ENCODE measurements around the gene KYAT1. TPM values are rescaled to one million over a fixed set of nuclear protein-coding genes. Genes with fewer than 3 reads are reported as not detected.
A peak's percentile ranks its signal among the peaks of the same experiment; 100 is the strongest.

The KYAT1 gene
- total RNA-seq, 4 donors from 2014 or later = 7.4 to 9.0 (median 8.6) TPM

DNA sequence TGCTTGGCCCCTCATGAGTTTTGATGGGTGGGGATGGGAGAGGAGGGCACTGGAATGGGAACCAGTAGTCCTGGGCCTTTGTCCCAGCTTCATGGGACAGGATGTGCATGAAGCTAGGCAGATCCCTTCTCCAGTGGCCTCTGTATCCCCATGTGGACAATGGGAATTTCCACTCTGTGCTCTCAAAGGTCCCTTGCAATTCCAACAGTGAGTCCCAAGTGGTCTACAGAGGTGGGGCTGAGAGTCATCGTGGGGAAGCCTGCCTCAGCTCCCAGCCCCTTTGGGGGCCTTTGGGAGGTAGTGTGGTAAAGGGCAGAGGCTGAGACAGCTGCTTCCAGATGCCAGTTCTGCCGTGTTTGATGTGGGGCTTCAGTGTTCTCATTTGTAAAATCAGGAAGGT lies 37.2 kb upstream of the KYAT1 start:
- no peaks in the 10 kb centered on the region for H3K27me3 ChIP-seq
- H3K9me3 ChIP-seq = no peaks in the 10 kb centered on the region
- WGBS, 2 donors = 36 to 56% methylated on average over 2 of the region's 2 CpGs
- TF ChIP-seq POLR2A (IDR thresholded peaks at IDR 0.05) (no peak), EP300 (IDR thresholded peaks at IDR 0.05) (no peak)
- TF ChIP-seq, protein P1, sequence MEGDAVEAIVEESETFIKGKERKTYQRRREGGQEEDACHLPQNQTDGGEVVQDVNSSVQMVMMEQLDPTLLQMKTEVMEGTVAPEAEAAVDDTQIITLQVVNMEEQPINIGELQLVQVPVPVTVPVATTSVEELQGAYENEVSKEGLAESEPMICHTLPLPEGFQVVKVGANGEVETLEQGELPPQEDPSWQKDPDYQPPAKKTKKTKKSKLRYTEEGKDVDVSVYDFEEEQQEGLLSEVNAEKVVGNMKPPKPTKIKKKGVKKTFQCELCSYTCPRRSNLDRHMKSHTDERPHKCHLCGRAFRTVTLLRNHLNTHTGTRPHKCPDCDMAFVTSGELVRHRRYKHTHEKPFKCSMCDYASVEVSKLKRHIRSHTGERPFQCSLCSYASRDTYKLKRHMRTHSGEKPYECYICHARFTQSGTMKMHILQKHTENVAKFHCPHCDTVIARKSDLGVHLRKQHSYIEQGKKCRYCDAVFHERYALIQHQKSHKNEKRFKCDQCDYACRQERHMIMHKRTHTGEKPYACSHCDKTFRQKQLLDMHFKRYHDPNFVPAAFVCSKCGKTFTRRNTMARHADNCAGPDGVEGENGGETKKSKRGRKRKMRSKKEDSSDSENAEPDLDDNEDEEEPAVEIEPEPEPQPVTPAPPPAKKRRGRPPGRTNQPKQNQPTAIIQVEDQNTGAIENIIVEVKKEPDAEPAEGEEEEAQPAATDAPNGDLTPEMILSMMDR (IDR thresholded peaks at IDR 0.05) = no peak
- no peak for DNase-seq (ENCODE audit: low spot score in 2 of 2)
- H3K36me3 ChIP-seq = peaks cover 0 to 28% (median 0%) of the 10 kb centered on the region in 3 donors
- H3K4me1 ChIP-seq = peaks cover 3 to 92% (median 43%) of the 10 kb centered on the region in 4 donors
- peak overlapping the region; percentile 81 to 98 (median 85) for H3K27ac ChIP-seq
- H3K4me3 ChIP-seq = no peak overlapping the region

DNA sequence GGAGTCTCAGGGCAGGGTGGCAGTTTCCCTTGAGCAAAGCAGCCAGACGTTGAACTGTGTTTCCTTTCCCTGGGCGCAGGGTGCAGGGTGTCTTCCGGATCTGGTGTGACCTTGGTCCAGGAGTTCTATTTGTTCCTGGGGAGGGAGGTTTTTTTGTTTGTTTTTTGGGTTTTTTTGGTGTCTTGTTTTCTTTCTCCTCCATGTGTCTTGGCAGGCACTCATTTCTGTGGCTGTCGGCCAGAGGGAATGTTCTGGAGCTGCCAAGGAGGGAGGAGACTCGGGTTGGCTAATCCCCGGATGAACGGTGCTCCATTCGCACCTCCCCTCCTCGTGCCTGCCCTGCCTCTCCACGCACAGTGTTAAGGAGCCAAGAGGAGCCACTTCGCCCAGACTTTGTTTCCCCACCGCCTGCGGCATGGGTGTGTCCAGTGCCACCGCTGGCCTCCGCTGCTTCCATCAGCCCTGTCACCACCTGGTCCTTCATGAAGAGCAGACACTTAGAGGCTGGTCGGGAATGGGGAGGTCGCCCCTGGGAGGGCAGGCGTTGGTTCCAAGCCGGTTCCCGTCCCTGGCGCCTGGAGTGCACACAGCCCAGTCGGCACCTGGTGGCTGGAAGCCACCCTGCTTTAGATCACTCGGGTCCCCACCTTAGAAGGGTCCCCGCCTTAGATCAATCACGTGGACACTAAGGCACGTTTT lies 35.5 kb upstream of the KYAT1 start:
- peak; percentile 71 to 86 for DNase-seq (ENCODE audit: low spot score in 2 of 2)
- no peaks in the 10 kb centered on the region for H3K27me3 ChIP-seq
- peaks cover 3 to 93% (median 59%) of the 10 kb centered on the region in 4 donors for H3K4me1 ChIP-seq
- no peaks in the 10 kb centered on the region for H3K9me3 ChIP-seq
- peak; percentile 63 to 67 for TF ChIP-seq EP300 (IDR thresholded peaks at IDR 0.05)
- TF ChIP-seq, protein P1 (IDR thresholded peaks at IDR 0.05) = no peak
- TF ChIP-seq POLR2A (IDR thresholded peaks at IDR 0.05) = peak in 1 of 2 donors; percentile 41
- H3K4me3 ChIP-seq = no peak overlapping the region
- H3K36me3 ChIP-seq = peaks cover 0 to 28% (median 0%) of the 10 kb centered on the region in 3 donors
- peak overlapping the region; percentile 65 to 98 (median 78) for H3K27ac ChIP-seq
- WGBS, 2 donors = 52 to 59% methylated on average over 26 of the region's 26 CpGs

DNA sequence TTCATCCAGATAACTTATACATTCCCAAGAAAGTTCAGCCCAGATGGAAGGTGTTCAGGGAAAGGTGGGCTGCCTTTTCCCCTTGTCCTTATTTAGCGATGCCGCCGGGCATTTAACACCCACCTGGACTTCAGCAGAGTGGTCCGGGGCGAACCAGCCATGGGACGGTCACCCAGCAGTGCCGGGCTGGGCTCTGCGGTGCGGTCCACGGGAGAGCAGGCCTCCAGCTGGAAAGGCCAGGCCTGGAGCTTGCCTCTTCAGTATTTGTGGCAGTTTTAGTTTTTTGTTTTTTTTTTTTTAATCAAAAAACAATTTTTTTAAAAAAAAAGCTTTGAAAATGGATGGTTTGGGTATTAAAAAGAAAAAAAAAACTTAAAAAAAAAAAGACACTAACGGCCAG lies 35.0 kb upstream of the KYAT1 start:
- Histone ChIP-seq H3K4me1 (peaks cover 3 to 95% (median 63%) of the 10 kb centered on the region in 4 donors), H3K27ac (peak overlapping the region; percentile 65 to 98 (median 78)), H3K9me3 (no peaks in the 10 kb centered on the region), H3K36me3 (peaks cover 0 to 28% (median 0%) of the 10 kb centered on the region in 3 donors), H3K4me3 (peak overlapping the region in 1 of 4 donors; percentile 0), H3K27me3 (no peaks in the 10 kb centered on the region)
- WGBS, 2 donors = 76 to 80% methylated on average over 11 of the region's 11 CpGs
- TF ChIP-seq EP300 (IDR thresholded peaks at IDR 0.05) (no peak), POLR2A (IDR thresholded peaks at IDR 0.05) (no peak)
- TF ChIP-seq, protein P1 (IDR thresholded peaks at IDR 0.05) = no peak
- no peak for DNase-seq (ENCODE audit: low spot score in 2 of 2)

DNA sequence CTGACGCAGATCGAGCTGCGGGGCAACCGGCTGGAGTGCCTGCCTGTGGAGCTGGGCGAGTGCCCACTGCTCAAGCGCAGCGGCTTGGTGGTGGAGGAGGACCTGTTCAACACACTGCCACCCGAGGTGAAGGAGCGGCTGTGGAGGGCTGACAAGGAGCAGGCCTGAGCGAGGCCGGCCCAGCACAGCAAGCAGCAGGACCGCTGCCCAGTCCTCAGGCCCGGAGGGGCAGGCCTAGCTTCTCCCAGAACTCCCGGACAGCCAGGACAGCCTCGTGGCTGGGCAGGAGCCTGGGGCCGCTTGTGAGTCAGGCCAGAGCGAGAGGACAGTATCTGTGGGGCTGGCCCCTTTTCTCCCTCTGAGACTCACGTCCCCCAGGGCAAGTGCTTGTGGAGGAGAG lies 34.5 kb upstream of the KYAT1 start:
- TF ChIP-seq EP300 (IDR thresholded peaks at IDR 0.05) = no peak
- no peak for TF ChIP-seq POLR2A (IDR thresholded peaks at IDR 0.05)
- TF ChIP-seq, protein P1 (IDR thresholded peaks at IDR 0.05) = no peak
- no peaks in the 10 kb centered on the region for H3K9me3 ChIP-seq
- 73 to 80% methylated on average over 14 to 17 of the region's 18 CpGs for WGBS, 2 donors
- peak overlapping the region; percentile 65 to 98 (median 78) for H3K27ac ChIP-seq
- H3K27me3 ChIP-seq = no peaks in the 10 kb centered on the region
- H3K36me3 ChIP-seq = peaks cover 0 to 28% (median 0%) of the 10 kb centered on the region in 3 donors
- DNase-seq (ENCODE audit: low spot score in 2 of 2) = no peak
- peak overlapping the region in 1 of 4 donors; percentile 0 for H3K4me3 ChIP-seq
- peaks cover 3 to 95% (median 63%) of the 10 kb centered on the region in 4 donors for H3K4me1 ChIP-seq

Measured in tibial nerve (tissue), 4 donors.